ENCODE results near the gene GADD45GIP1.
"Not testable (repeated sequence)": the region's sequence is repeated elsewhere in the genome, so short reads cannot be mapped to it uniquely, and the experiment has no call there.

Gene GADD45GIP1

GRCh38 chr19:12939975-12940423 lies 17.0 kb downstream of the GADD45GIP1 start:
- no peak for DNase-seq (ENCODE audit: low read depth)

DNA sequence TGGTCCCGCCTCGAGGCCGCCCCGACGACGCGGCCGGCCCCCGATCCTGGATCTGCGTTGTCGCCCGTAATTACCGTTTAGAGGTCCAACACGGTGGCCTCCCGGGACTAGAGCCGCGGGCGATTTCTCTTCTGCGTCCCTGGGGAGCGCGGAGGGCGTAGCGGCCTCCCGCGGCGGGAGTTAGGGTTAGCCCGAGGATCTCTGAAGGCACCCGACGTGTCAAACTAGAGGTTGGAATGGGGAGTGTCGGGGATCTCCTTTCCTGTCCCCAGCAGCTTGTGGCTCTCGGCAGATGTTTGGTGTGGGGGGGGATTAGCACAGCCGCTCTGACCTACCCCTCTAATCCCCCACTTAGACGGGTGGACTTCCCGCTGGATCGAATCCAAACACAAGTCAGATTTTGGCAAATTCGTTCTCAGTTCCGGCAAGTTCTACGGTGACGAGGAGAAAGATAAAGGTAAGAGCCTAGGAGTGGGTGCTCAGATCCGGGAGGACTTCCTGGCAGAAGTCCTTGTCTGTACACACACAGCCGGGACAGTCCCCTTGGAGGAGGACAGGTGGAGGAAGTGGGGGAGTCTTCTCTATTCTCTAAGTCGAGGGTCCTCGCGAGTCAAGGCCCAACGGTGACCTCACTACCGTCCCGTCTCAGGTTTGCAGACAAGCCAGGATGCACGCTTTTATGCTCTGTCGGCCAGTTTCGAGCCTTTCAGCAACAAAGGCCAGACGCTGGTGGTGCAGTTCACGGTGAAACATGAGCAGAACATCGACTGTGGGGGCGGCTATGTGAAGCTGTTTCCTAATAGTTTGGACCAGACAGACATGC lies 18.0 kb downstream of the GADD45GIP1 start:
- no peak for DNase-seq (ENCODE audit: low read depth)

- peak; percentile 97 for DNase-seq (ENCODE audit: low read depth)
Measured at GRCh38 chr19:12937927-12938778, 18.9 kb downstream of the GADD45GIP1 start, which contains the start of gene CALR. Gene CALR, plus strand, starts transcription at chr19:12938609. Its CDS starts 71 bp downstream, at chr19:12938680.

DNA sequence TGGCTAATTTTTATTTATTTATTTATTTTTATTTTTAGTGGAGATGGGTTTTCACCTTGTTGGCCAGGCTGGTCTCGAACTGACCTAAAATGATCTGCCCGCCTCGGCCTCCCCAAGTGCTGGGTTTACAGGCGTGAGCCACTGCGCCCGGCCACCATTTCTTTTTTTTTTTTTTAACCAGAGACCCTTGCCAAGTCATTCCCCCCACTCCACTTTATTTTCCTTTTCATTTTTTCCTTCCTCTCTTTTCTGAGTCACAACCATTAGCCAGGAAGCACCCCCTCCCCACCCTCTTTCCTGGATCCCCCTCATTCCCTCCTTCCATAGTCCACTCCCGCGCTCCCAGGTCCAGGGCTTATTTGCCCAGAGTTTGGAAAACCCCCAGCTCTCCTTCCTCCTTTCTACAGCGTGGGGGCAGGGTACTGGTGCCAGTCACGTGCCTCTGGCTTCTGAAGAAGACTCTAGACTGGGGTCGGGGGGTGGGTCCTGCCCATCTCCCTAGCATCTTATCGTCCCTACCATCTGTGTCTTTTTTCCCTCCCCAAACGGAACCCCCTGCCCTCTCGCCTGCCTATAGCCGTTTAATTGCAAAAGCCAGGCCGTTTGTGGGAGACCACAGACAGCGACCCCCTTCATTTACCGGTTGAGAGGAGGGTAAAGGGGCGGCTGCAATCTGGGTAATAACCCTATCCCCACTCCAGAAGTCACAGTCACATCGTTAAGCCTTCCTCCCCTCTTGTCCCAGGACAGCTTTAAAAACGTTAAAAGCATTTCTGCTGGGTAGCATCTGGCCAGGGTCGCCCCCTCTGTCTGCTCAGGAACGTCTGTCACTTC lies 19.7 kb downstream of the GADD45GIP1 start:
- DNase-seq (ENCODE audit: low read depth), result no peak

GRCh38 chr19:12936582-12936981 lies 20.4 kb downstream of the GADD45GIP1 start:
- DNase-seq (ENCODE audit: low read depth), result no peak

- no peak for DNase-seq (ENCODE audit: low read depth)
Measured at GRCh38 chr19:12935071-12935470, 22.0 kb downstream of the GADD45GIP1 start.

- peak; percentile 86 for DNase-seq (ENCODE audit: low read depth)
Measured at GRCh38 chr19:12933287-12934072, 23.5 kb downstream of the GADD45GIP1 start, which contains the start of gene FARSA. Gene FARSA, minus strand, starts transcription at chr19:12933711. Its CDS starts 15 bp downstream, at chr19:12933696.

- DNase-seq (ENCODE audit: low read depth), result no peak
Measured at GRCh38 chr19:12932392-12933286, 24.4 kb downstream of the GADD45GIP1 start.

DNA sequence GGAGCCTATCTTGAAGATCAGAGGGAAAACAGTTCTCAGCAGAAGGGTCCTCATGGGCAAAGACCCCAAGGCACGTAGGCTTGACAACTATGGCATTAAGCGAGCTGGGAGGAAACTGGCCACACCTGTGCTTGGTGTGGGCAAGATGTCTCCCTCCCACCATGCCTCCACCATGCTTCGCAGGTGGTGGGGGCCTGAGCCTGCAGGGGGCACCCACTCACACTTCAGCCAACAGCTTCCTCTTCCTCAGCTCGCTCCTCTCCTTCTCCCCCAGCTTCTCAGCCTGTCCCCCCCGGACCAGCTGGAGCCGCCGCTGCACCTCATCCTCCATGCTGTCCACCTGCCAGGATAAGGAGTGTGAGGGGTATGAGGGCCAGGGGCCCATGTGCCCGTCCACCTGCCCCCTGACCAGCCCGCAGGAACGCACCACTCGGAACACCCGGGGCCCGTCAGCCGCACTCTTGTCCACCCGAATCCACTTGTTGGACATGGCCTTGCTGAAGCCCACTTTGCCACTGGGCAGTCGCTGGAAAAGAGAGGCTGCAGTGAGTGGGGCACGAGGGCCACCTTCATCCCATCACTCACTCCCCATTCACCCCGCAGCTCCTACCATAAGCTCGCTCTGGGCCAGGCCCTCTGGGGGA lies 26.9 kb downstream of the GADD45GIP1 start:
- DNase-seq (ENCODE audit: low read depth), result no peak

DNA sequence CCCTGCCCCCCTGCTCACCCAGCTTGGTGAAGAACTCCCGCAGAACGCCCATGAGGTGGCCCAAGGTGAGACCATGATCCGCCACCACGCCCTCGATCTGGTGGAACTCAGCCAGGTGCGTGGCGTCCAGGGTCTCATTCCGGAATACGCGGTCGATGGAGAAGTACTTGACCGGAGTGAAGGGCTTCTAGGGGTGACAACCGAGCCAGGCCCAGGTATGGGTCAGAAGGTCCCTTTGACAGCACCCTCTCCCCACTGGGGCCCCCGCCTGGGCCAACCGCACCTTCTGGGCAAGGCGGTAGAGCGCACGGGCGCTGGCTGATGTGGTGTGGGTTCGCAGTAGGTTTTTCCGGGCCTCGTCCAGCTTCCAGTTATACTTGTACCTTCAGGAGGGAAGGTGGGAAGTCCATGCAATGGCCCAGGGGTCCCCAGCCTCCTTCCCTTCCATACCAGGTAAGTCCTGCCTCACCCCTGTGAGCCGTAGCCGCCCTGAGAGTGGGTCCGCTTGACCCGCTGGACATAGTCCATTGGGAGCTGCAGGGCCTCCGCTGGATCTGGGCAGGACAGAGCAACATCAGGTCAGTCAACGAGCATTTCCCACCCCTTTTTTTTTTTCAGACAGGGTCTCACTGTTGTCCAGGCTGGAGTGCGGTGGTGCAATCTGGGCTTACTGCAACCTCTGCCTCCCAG lies 32.3 kb downstream of the GADD45GIP1 start:
- no peak for DNase-seq (ENCODE audit: low read depth)

- DNase-seq (ENCODE audit: low read depth), result no peak
Measured at GRCh38 chr19:12922959-12923358, 34.1 kb downstream of the GADD45GIP1 start.

GRCh38 chr19:12921047-12921446 lies 36.0 kb downstream of the GADD45GIP1 start:
- no peak for DNase-seq (ENCODE audit: low read depth)

GRCh38 chr19:12918253-12918652 lies 38.8 kb downstream of the GADD45GIP1 start:
- DNase-seq (ENCODE audit: low read depth), result no peak

GRCh38 chr19:12915860-12916259 lies 41.2 kb downstream of the GADD45GIP1 start:
- DNase-seq (ENCODE audit: low read depth), result not testable (repeated sequence)

DNA sequence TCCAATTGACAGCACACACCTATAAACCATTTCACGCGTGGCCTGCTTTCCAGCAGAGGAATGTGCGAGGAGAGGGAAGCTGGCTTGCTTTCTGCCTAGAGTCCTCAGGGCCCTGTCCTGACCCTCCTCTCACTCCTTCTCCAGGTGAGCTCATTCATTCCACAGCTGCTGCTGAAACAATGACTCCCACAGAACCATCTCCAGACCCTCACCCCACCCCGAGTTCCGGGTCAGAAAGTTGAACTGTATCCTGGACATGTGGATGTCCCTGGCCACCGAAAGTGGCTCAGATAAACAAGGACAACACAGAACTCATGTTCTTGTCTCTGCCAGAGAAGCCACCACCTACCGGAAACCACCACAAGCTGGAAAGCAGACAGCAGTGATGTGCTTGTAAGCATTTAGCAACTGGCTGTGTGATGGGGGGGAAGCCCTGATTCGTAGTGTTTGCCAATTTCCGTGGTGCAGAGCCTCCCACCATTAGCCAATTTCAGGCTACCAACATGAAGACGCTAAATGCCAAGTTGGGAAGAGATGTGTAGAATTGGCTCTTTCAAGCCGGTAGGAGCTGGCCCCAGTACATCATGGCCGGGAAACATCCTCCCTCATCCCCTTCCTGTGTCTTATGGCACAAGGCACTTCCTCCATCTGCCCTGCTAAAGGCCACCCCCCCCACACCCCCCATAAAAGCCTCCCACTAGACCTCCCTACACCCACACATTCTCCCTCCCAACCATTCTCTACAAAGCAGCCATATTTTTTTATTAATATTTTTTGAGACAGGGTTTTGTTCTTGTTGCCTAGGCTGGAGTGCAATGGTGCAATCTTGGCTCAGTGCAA lies 43.0 kb downstream of the GADD45GIP1 start:
- no peak for DNase-seq (ENCODE audit: low read depth)

- DNase-seq (ENCODE audit: low read depth), result no peak
Measured at GRCh38 chr19:12913011-12913561, 43.9 kb downstream of the GADD45GIP1 start.

DNA sequence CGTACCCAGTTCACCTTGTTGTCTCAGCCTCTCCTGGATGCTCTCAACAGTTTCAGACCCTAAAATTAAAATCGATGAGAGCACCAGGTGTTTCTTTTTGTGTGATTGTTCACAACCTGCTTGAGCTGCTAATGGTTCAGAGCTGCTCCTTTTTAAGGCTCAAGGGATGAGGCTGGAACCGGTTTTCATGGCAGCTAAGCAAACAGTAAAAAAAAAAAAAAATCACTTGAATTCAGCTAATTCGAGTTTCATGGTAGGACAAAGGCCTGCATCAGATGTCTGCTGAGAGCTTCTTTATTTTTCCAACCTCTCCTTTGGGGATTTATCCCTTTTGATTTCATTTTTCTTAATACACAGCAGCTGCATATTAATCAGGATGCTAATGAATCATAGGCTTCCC lies 44.5 kb downstream of the GADD45GIP1 start:
- DNase-seq (ENCODE audit: low read depth), result no peak

- no peak for DNase-seq (ENCODE audit: low read depth)
Measured at GRCh38 chr19:12907166-12907565, 49.9 kb downstream of the GADD45GIP1 start.

All from stimulated activated CD8-positive, alpha-beta memory T cell treated with anti-CD3 and anti-CD28 coated beads, Interleukin-4, amount 100 ng/mL, for 24 hours (primary cell).